Activated T-cell treated with anti-CD3 and anti-CD28 coated beads for 1 hour (primary cell): Measurements from ENCODE around the gene PCDH9.
"Not testable (repeated sequence)": the region's sequence is repeated elsewhere in the genome, so short reads cannot be mapped to it uniquely, and the experiment has no call there.

Experiments
- DNase-seq: peaks from one replicate; pipeline ENCODE4 v3.0.0-alpha.2; 2020; ENCODE audit warnings: low read depth

Gene PCDH9

GRCh38 chr13:66911411-66911939 is 318.7 kb downstream of the PCDH9 start:
- no peak for DNase-seq

GRCh38 chr13:66899955-66900354 is 330.2 kb downstream of the PCDH9 start:
- no peak for DNase-seq

- no peak for DNase-seq
Measured at GRCh38 chr13:66896933-66897332, 333.2 kb downstream of the PCDH9 start.

GRCh38 chr13:66895780-66896179 is 334.4 kb downstream of the PCDH9 start:
- DNase-seq = no peak

- no peak for DNase-seq
Measured at GRCh38 chr13:66895320-66895719, 334.8 kb downstream of the PCDH9 start.

- no peak for DNase-seq
Measured at GRCh38 chr13:66888698-66889097, 341.4 kb downstream of the PCDH9 start.

- no peak for DNase-seq
Measured at GRCh38 chr13:66887088-66887487, 343.0 kb downstream of the PCDH9 start.

- no peak for DNase-seq
Measured at GRCh38 chr13:66886264-66886663, 343.9 kb downstream of the PCDH9 start.

- DNase-seq = not testable (repeated sequence)
Measured at GRCh38 chr13:66881170-66881569, 349.0 kb downstream of the PCDH9 start.

GRCh38 chr13:66879988-66880387 is 350.1 kb downstream of the PCDH9 start:
- DNase-seq = no peak

- DNase-seq = no peak
Measured at GRCh38 chr13:66875264-66875663, 354.9 kb downstream of the PCDH9 start.

GRCh38 chr13:66864627-66865026 is 365.5 kb downstream of the PCDH9 start:
- DNase-seq = no peak

GRCh38 chr13:66860878-66861417 is 369.2 kb downstream of the PCDH9 start:
- DNase-seq = no peak

- DNase-seq = no peak
Measured at GRCh38 chr13:66859934-66860877, 369.9 kb downstream of the PCDH9 start.

- no peak for DNase-seq
Measured at GRCh38 chr13:66859078-66859477, 371.1 kb downstream of the PCDH9 start.

- no peak for DNase-seq
Measured at GRCh38 chr13:66858163-66858562, 372.0 kb downstream of the PCDH9 start.

GRCh38 chr13:66855131-66855530 is 375.0 kb downstream of the PCDH9 start:
- DNase-seq = no peak

GRCh38 chr13:66853564-66853963 is 376.6 kb downstream of the PCDH9 start:
- no peak for DNase-seq

GRCh38 chr13:66849706-66850105 is 380.4 kb downstream of the PCDH9 start:
- DNase-seq = no peak

GRCh38 chr13:66847541-66847940 is 382.6 kb downstream of the PCDH9 start:
- DNase-seq = no peak

GRCh38 chr13:66845393-66845792 is 384.7 kb downstream of the PCDH9 start:
- DNase-seq = no peak

GRCh38 chr13:66844933-66845332 is 385.2 kb downstream of the PCDH9 start:
- DNase-seq = no peak

- DNase-seq = no peak
Measured at GRCh38 chr13:66842766-66843165, 387.4 kb downstream of the PCDH9 start.
